Stomach (tissue), 9 donors: ENCODE measurements around the gene SSH2. TPM values are rescaled to one million over a fixed set of nuclear protein-coding genes. Genes with fewer than 3 reads are reported as not detected.

ENCODE experiments used
- DNase-seq, 2 donors: peaks; one replicate each; pipeline versions ENCODE4 v3.0.0 to v3.0.0-alpha.2; 2013 to 2019
- H3K27ac ChIP-seq, 5 donors: fragments of 200-600 bp in 4 of 5; sonication (generic) in 4 of 5; one replicate each; pipeline ENCODE4 v1.5.1; 2013 to 2019; ENCODE audit warnings: mild to moderate bottlenecking in 1 of 5, moderate library complexity in 1 of 5
- H3K27me3 ChIP-seq, 3 donors: fragments of 200-600 bp; sonication (generic); one replicate each; pipeline ENCODE4 v1.5.1; 2017 to 2019; ENCODE audit warnings: mixed run types in 1 of 3
- H3K36me3 ChIP-seq, 4 donors: fragments of 200-600 bp; sonication (generic); 1 replicate in 3 of 4; 2 replicates in 1 of 4; pipeline ENCODE4 v1.5.1; 2016 to 2019
- H3K4me1 ChIP-seq, 4 donors: fragments of 200-600 bp; sonication (generic); one replicate each; pipeline ENCODE4 v1.5.1; 2016 to 2019
- H3K4me3 ChIP-seq, 4 donors: fragments of 200-600 bp; sonication (generic) in 3 of 4; one replicate each; pipeline ENCODE4 v1.5.1; 2016 to 2019; ENCODE audit warnings: mild to moderate bottlenecking in 1 of 4
- H3K9me3 ChIP-seq, 4 donors: fragments of 200-600 bp; sonication (generic); one replicate each; pipeline ENCODE4 v1.5.1; 2016 to 2019
- CTCF ChIP-seq, 7 experiments: fragments of 450-650 bp in 4 of 7; fragments of 200-600 bp in 3 of 7; sonication (generic) in 3 of 7; IDR thresholded peaks; one replicate each; pipeline ENCODE4 v1.5.1; 2016 to 2019; ENCODE audit warnings: antibody characterized with exemption in 7 of 7, control low read depth in 2 of 7, mild to moderate bottlenecking in 1 of 7
- EP300 ChIP-seq: sonication (generic); formaldehyde crosslinking; IDR thresholded peaks from one replicate; pipeline ENCODE4 v1.6.1; 2017; ENCODE audit warnings: antibody characterized with exemption
- POLR2A ChIP-seq, 4 donors: fragments of 450-650 bp; IDR thresholded peaks; one replicate each; pipeline ENCODE4 v1.6.1; 2016; ENCODE audit warnings: antibody characterized with exemption in 4 of 4, control low read depth in 2 of 4, mild to moderate bottlenecking in 1 of 4, moderate library complexity in 1 of 4
- POLR2AphosphoS5 ChIP-seq, 3 donors: sonication (generic); formaldehyde crosslinking; IDR thresholded peaks; one replicate each; pipeline ENCODE4 v1.6.1; 2016; ENCODE audit warnings: antibody characterized with exemption in 3 of 3
- WGBS, 5 donors: extraction: QIAGEN DNeasy Blood & Tissue Kit in 3 of 5; methylation state at CpG; one replicate each; pipeline versions ENCODE4 v1.1.5 to v1.1.7; 2013 to 2018; 5-methylcytosine and 5-hydroxymethylcytosine counted together
- intact Hi-C: fragments of 100-400 bp; cut with DNase I; formaldehyde crosslinking; loops from one replicate; pipeline ENCODE4 v1.15.1; 2023; ENCODE audit warnings: low total_unique reads
- polyA plus RNA-seq, 3 donors: library from polyadenylated mRNA; stranded (reverse); fragments of 200-250 nt; gene quantifications; one replicate each; pipeline ENCODE4 v1.2.3, GENCODE V29; 2013
- total RNA-seq, 5 donors: library from RNA; depleted of rRNA; stranded (reverse); fragments of >200 nt; gene quantifications; one replicate each; pipeline versions ENCODE4 v1.1.0 to v1.2.3, GENCODE V29; 2014 to 2016
- donor health status: healthy with polysubstance abuse.
- donor health status: Bipolar disorder and iron deficiency.
- donor health status: healthy.

Gene SSH2
- total and polyA plus RNA-seq, 8 donors = 7.8 to 44.9 (median 24.1) TPM

GRCh38 chr17:29972277-29972676, 42.2 kb upstream of the SSH2 start:
- no peak for TF ChIP-seq CTCF (IDR thresholded peaks at IDR 0.05)
- TF ChIP-seq POLR2AphosphoS5 (IDR thresholded peaks at IDR 0.05) = no peak
- TF ChIP-seq EP300 = no peak
- TF ChIP-seq POLR2A (IDR thresholded peaks at IDR 0.05) = no peak
- no peaks in the 10 kb centered on the region for H3K4me1 ChIP-seq
- no peaks in the 10 kb centered on the region for H3K9me3 ChIP-seq
- WGBS, 5 donors = 95 to 98% (median 96%) methylated on average over 17 to 18 of the region's 18 CpGs
- no peak for DNase-seq
- no peak overlapping the region for H3K4me3 ChIP-seq
- H3K27ac ChIP-seq = no peak overlapping the region
- H3K36me3 ChIP-seq = no peaks in the 10 kb centered on the region
- intact Hi-C loops = no loop called here
- H3K27me3 ChIP-seq = no peaks in the 10 kb centered on the region

GRCh38 chr17:29968271-29968670, 38.2 kb upstream of the SSH2 start:
- H3K36me3 ChIP-seq = no peaks in the 10 kb centered on the region
- no peak overlapping the region for H3K27ac ChIP-seq
- TF ChIP-seq CTCF (IDR thresholded peaks at IDR 0.05) (no peak), POLR2A (IDR thresholded peaks at IDR 0.05) (no peak), POLR2AphosphoS5 (IDR thresholded peaks at IDR 0.05) (no peak), EP300 (no peak)
- intact Hi-C loops = no loop called here
- no peaks in the 10 kb centered on the region for H3K27me3 ChIP-seq
- H3K9me3 ChIP-seq = peaks cover 0 to 5% (median 2%) of the 10 kb centered on the region in 4 donors
- H3K4me1 ChIP-seq = no peaks in the 10 kb centered on the region
- H3K4me3 ChIP-seq = no peak overlapping the region
- 81 to 89% (median 83%) methylated on average over 5 of the region's 5 CpGs for WGBS, 5 donors
- DNase-seq = no peak

GRCh38 chr17:29962656-29963055, 32.6 kb upstream of the SSH2 start:
- Histone ChIP-seq H3K27me3 (no peaks in the 10 kb centered on the region), H3K36me3 (no peaks in the 10 kb centered on the region), H3K9me3 (peaks cover 0 to 5% (median 2%) of the 10 kb centered on the region in 4 donors), H3K4me1 (no peaks in the 10 kb centered on the region), H3K27ac (no peak overlapping the region), H3K4me3 (no peak overlapping the region)
- no peak for DNase-seq
- TF ChIP-seq CTCF (IDR thresholded peaks at IDR 0.05) = no peak
- no peak for TF ChIP-seq POLR2AphosphoS5 (IDR thresholded peaks at IDR 0.05)
- no peak for TF ChIP-seq POLR2A (IDR thresholded peaks at IDR 0.05)
- no peak for TF ChIP-seq EP300
- intact Hi-C loops = no loop called here
- WGBS, 5 donors = 87 to 96% (median 94%) methylated on average over 2 of the region's 2 CpGs

- no peaks in the 10 kb centered on the region for H3K27me3 ChIP-seq
- TF ChIP-seq CTCF (IDR thresholded peaks at IDR 0.05) (no peak), POLR2AphosphoS5 (IDR thresholded peaks at IDR 0.05) (no peak), EP300 (no peak), POLR2A (IDR thresholded peaks at IDR 0.05) (no peak)
- peaks cover 0 to 6% (median 2%) of the 10 kb centered on the region in 4 donors for H3K9me3 ChIP-seq
- H3K4me1 ChIP-seq = no peaks in the 10 kb centered on the region
- intact Hi-C loops = no loop called here
- no peak overlapping the region for H3K4me3 ChIP-seq
- no peaks in the 10 kb centered on the region for H3K36me3 ChIP-seq
- no peak overlapping the region for H3K27ac ChIP-seq
- no peak for DNase-seq
- WGBS, 5 donors = 72 to 88% (median 81%) methylated on average over 4 of the region's 4 CpGs
These were observed 29.8 kb upstream of the SSH2 start for GRCh38 chr17:29959658-29960337.
